ENCODE measurements around the gene FLAD1.

FLAD1 gene

GRCh38 chr1:154982897-154983648, at the start of gene FLAD1:
FLAD1 (plus strand) TSS chr1:154983344; CDS start chr1:154983695, 351 bp downstream.
- in situ Hi-C loops (cut with HindIII; ENCODE audit: low sequenced_read_pairs), result no loop called here

DNA sequence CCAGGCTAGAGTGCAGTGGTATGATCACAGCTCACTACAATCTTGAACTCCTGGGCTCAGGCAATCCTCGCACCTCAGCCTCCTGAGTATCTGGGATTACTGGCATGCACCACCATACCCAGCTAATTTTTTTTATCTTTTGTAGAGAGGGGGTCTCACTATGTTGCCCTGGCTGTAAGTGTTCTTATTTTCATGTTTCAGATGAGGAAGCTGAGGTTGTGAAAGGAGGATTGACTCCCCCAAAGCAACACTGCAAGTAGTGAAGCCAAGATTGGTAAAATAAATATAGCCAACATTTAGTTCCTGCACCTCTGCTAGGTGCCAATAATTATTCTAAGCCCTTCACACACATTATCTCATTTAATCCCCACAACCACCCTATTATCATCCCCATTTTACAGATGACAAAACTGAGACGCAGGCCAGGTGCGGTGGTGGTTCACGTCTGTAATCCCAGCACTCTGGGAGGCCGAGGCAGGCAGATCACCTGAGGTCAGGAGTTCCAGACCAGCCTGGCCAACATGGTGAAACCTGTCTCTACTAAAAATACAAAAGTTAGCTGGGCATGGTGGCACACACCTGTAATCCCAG, 48.7 kb upstream of the FLAD1 start:
- in situ Hi-C loops (cut with HindIII; ENCODE audit: low sequenced_read_pairs), result no loop called here

DNA sequence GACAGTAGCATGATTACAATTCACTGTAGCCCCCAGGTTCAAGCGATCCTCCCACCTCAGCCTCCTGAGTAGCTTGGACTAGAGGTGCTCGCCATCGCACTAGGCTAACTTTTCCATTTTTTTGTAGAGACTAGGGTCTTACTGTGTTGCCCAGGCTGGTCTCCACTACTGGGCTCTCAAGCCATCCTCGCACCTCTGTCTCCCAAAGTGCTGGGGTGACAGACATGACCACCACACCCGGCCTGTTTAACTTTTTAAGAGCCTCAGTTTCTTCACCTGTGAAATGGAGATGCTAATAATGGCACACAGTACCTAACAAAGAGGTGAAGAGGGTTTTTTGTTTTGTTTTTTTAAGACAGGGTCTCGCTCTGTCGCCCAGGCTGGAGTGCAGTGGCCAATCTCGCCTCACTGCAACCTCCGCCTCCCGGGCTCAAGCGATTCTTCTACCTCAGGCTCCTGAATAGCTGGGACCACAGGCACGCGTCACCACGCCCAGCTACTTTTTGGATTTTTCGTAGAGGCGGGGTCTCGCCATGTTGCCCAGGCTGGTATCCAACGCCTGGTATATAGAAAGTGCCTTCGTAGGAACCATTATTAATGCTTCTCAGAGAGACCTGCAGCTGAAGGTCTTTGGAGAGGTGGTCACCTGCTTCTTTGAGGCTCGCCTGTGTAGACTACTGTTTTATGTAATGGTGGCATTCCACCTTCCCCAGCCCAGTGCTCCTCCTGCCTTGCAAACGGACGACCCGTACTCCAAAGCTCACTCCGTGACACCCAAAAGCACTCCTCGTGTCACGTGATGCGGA, 47.2 kb upstream of the FLAD1 start:
- in situ Hi-C loops (cut with HindIII; ENCODE audit: low sequenced_read_pairs), result no loop called here

- in situ Hi-C loops (cut with HindIII; ENCODE audit: low sequenced_read_pairs), result no loop called here
Measured at GRCh38 chr1:154936555-154937084, 46.5 kb upstream of the FLAD1 start, which contains the start of gene PMVK. PMVK (minus strand) TSS chr1:154936719; CDS start chr1:154936685, 34 bp downstream.

DNA sequence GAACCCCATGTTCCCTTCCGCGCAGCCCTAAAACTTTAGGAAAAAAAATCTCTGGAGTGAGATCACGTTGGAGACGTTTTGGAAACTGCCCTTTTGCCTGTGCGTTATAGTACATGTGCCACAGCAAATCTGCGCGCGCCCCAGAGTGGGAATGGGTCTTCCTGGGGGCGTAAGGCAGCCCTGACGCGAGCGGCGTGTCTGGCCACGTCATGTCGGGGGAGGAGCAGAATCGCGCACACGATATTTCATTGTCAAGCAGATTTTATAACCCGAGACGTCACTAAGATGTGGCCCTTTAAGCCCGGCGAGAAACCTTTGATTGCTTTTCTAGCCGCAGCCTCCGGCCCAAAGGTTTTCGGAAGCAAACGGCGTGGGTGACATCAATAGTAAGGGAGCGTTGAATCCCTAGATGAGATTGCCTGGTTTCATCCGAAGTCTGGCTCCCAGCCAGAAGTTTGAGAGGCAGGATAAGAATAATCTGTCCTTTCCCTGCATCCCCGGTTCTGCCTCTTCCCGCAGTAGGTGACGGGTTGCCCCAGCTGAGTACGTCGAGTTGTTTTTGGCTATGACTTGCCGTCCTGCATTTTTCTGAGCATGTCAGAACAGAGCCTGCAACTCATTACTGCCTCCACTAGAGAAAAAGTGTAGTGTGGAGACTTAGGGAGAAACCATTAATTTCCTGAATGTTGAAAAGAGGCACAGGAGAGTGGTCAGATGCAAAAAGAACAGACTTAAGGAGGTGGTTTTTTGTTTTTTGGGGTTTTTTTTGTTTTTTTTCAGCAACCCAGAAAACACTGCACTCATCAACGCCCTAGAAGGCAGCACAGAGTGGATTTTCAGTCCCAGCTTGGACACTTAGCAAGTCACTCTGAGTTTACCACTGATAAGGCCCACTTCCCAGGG, 45.8 kb upstream of the FLAD1 start:
- in situ Hi-C loops (cut with HindIII; ENCODE audit: low sequenced_read_pairs), result no loop called here

DNA sequence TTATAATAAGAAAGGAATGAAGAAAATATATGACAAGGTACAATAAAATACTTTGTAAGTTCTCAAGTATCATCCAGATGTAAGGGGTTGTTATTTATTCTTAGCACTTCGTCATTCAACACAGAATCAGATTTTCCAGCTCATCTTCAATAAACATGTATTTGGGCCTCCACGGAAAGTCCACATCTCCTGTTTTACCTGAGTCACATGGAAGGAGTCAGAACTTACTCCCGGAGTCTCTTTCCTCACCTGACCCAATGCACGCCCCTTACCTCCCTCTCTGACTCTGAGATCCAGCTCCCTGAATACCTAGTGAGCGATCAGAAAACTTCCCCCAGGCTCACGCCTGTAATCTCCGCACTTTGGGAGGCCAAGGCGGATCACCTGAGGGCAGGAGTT, 45.2 kb upstream of the FLAD1 start:
- in situ Hi-C loops (cut with HindIII; ENCODE audit: low sequenced_read_pairs), result no loop called here

GRCh38 chr1:154938604-154939399, 44.3 kb upstream of the FLAD1 start:
- in situ Hi-C loops (cut with HindIII; ENCODE audit: low sequenced_read_pairs), result no loop called here

DNA sequence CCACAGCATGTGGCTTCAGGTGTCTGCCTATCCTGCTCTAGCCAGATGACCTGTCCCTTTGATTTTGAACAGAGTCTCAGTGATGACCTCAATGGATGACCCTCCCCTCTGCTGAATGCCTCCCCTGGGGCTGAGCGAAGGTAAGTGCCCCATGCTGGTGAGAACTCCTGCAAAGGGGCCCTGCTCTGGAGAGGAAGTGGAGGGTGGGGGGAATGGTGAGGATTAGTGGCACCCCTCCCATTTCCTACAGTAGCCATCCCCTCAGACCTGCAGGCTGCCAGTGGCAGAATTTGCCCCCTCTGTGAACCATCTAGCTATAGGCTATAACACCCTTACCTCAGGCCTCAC, 43.0 kb upstream of the FLAD1 start:
- in situ Hi-C loops (cut with HindIII; ENCODE audit: low sequenced_read_pairs), result no loop called here

GRCh38 chr1:154940651-154941194, 42.4 kb upstream of the FLAD1 start:
- in situ Hi-C loops (cut with HindIII; ENCODE audit: low sequenced_read_pairs), result no loop called here

GRCh38 chr1:154941333-154942013, 41.7 kb upstream of the FLAD1 start:
- in situ Hi-C loops (cut with HindIII; ENCODE audit: low sequenced_read_pairs), result no loop called here

DNA sequence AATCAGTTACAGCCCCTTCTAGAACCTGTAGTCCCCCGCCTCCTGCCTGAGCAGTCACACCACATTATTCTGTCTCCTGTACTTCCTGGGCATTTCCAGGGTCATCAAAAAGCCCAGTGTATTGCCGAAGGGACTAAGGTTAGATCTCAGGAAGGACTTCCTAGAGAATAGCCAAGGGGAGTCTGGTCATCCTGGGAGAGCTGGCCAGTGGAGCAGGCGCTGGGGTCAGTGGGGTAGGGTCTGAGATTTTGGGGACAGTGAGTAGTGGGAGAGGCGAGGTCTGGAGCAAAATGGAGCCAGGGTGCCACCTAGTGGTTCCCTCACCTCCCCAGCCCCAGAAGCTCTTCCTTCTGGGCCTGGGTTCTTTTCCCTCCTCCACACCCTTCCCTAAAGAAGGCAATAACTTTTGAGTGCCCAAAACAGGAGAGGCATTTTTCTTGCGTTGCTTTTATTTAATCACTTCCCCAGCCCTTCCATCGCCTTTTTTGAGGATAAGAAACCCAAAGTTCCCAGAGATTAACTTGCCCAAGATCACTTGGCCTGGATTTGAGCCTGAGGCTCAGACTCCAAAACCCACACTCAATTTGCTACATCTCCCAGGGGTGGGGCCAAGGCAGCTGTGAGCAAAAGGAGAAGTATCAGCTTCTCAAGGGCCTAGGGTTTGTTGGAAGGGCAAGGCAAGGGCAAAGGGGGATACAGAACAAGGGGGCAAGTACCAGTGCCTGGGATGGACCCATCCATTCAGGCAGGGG, 39.3 kb upstream of the FLAD1 start:
- in situ Hi-C loops (cut with HindIII; ENCODE audit: low sequenced_read_pairs), result no loop called here

GRCh38 chr1:154944401-154945159, 38.6 kb upstream of the FLAD1 start:
- in situ Hi-C loops (cut with HindIII; ENCODE audit: low sequenced_read_pairs), result no loop called here

DNA sequence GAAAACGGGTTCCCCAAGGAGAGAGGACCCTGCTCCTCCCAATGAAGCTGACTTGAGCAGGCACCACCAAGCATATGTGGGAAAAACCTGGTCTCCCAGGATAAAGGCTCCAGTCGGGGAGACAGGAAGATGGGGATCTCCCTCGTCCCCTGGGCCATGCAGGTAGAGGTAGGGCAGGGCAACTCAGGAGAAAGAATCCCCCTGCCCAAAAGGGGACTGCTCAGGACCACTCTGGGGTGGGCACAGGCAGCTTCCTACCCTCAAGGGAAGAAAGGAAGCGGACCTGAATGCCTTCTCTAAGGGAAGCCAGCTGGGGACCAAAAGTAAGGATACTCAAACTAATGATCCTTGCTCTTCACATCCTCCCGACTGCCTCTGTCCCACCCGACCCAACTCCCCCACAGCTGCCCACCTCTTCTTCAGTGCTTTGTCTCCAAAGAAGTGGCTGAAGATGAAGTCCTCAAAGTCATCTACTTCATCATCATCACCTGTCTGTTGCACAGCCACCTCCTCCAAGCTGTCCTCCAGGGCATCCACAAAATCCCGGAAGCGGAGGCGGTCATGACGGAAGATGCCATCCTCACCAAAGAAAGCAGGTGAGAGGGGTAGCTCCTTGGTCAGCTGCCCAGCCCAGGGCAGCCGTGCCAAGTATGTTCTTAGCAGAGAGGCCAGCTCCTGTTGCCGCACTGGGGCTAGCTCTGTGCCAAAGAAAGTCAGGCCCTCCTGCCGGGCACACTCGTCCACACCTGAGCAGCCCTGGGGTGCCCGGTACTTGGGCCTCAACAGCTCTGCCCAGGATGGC, 37.8 kb upstream of the FLAD1 start:
- in situ Hi-C loops (cut with HindIII; ENCODE audit: low sequenced_read_pairs), result no loop called here

DNA sequence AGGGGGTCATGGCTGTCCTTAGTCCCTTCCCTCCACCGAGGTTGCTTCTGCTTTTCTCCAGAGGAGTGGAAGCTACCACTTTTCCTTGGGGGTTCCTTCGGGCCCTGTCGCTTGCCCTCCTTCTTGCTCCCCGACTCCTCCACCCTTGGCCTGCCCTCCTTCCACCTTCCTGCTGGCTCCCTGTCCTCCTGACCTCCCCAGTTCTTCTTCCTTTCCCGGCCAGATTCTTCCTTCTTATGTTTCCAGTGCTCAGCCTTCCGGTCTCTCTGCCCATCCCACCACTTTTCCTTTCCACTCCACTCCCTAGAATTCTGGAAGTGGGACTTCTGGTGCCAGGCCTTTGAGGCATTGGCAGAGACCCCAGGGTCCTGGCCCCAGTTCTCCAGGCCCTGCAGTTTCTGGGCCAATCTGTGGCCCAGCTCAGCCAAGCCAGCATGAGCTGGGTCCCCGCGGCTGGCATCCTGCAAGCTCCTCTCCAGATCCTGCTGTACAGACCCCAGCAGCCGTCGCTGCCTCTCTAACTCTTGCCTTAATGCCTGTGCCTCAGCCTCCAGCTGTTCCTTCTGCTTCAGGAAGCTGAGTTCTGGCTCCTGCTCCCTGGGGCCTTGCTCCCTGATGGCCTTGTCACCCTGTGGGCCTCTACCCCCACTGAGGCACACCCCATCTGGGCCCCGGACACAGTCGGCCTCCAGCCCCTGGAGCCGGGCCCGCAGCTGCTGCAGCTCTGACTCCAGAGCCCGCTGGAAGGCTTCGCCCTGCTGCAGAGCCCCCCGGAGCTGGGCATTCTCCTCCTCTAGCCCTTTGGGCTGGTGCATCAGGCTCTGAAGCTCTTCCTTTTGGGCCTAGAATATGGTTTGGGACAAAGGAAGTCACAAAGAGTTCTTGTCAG, 36.9 kb upstream of the FLAD1 start:
- in situ Hi-C loops (cut with HindIII; ENCODE audit: low sequenced_read_pairs), result no loop called here

DNA sequence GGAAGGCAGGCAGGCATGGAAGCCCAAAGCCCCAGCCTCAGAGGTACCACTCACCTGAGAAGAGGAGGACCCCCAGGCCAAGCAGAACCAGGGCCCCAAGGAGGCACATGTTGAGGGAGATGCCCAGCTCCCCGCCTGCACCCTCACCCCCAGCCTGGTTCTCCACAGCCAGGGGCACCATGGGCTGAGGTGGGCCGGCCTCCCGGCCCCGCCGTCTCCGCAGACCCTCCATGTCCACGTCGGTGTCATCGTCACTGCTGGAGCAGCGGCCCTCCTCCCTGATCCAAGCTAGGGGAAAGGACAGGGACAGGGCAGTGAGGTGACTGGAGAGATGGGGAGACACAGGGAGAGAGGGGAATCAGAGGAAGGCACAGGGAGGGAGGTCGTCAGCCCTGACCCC, 35.1 kb upstream of the FLAD1 start:
- in situ Hi-C loops (cut with HindIII; ENCODE audit: low sequenced_read_pairs), result no loop called here
